Measurements from ENCODE around the gene SUSD3. TPM values are rescaled to one million over a fixed set of nuclear protein-coding genes. Genes with fewer than 3 reads are reported as not detected.
A peak's percentile ranks its signal among the peaks of the same experiment; 100 is the strongest.

Gene SUSD3
- total RNA-seq, 1 donor from 2014 or later = 0.60 TPM

GRCh38 chr9:93053781-93054331 is 4.6 kb upstream of the SUSD3 start:
- Histone ChIP-seq H3K4me3 (no peak overlapping the region), H3K36me3 (no peaks in the 10 kb centered on the region), H3K4me1 (peaks cover 24% of the 10 kb centered on the region), H3K9me3 (replicated peaks) (no peaks in the 10 kb centered on the region), H3K27ac (replicated peaks) (no peak overlapping the region), H3K27me3 (ENCODE audit: low read depth) (peaks cover 6% of the 10 kb centered on the region)
- TF ChIP-seq, protein P1, sequence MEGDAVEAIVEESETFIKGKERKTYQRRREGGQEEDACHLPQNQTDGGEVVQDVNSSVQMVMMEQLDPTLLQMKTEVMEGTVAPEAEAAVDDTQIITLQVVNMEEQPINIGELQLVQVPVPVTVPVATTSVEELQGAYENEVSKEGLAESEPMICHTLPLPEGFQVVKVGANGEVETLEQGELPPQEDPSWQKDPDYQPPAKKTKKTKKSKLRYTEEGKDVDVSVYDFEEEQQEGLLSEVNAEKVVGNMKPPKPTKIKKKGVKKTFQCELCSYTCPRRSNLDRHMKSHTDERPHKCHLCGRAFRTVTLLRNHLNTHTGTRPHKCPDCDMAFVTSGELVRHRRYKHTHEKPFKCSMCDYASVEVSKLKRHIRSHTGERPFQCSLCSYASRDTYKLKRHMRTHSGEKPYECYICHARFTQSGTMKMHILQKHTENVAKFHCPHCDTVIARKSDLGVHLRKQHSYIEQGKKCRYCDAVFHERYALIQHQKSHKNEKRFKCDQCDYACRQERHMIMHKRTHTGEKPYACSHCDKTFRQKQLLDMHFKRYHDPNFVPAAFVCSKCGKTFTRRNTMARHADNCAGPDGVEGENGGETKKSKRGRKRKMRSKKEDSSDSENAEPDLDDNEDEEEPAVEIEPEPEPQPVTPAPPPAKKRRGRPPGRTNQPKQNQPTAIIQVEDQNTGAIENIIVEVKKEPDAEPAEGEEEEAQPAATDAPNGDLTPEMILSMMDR (IDR thresholded peaks at IDR 0.05; ENCODE audit: borderline replicate concordance) = no peak
- DNase-seq = no peak
- intact Hi-C loops (cut with micrococcal nuclease) = no loop called here

DNA sequence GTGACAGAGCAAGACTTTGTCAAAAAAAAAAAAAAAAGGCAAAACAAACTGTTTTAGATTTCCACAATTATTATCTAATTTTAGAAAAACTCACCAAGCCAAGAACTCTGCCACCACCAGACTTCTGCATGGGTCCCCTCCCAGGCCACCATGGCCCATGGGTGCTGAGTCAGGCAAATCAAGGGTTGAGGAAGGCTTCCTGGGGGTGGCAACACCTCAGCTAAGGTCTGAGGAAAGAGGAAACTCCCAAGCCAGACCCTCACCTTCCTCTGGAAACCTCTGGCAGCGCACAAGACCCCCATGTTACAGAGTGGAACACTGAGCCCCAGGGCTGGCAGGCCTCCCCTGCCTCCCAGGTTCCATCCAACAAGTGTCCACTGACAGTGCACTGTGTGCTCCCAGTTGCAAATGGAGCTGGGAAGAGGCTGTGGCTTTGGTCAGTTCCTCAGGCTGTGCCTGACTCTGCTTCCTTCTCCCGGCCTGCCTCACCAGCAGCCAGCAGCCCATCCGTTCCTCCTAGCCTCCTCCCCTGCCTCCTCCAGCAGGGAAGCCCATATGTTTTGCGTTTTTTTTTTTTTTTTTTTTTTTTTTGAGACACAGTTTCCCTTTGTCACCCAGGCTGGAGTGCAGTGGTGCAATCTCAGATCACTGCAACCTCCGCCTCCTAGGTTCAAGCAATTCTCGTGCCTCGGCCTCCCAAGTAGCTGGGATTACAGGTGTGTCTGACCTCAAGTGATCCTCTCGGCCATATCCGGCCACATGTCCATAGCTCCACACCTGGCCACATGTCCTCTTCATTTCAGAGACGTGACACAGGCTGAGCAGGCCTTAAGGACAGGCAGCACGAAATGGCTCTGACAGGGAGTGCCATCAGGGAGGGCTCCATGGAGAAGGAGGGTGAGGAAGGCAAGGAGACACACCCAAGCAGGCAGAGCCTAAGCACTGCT is 3.5 kb upstream of the SUSD3 start:
- Histone ChIP-seq H3K27me3 (ENCODE audit: low read depth) (peaks cover 18% of the 10 kb centered on the region), H3K36me3 (no peaks in the 10 kb centered on the region), H3K4me1 (peaks cover 36% of the 10 kb centered on the region), H3K9me3 (replicated peaks) (no peaks in the 10 kb centered on the region), H3K4me3 (no peak overlapping the region), H3K27ac (replicated peaks) (no peak overlapping the region)
- DNase-seq = no peak
- TF ChIP-seq, protein P1 (IDR thresholded peaks at IDR 0.05; ENCODE audit: borderline replicate concordance) = no peak
- intact Hi-C loops (cut with micrococcal nuclease) = no loop called here

DNA sequence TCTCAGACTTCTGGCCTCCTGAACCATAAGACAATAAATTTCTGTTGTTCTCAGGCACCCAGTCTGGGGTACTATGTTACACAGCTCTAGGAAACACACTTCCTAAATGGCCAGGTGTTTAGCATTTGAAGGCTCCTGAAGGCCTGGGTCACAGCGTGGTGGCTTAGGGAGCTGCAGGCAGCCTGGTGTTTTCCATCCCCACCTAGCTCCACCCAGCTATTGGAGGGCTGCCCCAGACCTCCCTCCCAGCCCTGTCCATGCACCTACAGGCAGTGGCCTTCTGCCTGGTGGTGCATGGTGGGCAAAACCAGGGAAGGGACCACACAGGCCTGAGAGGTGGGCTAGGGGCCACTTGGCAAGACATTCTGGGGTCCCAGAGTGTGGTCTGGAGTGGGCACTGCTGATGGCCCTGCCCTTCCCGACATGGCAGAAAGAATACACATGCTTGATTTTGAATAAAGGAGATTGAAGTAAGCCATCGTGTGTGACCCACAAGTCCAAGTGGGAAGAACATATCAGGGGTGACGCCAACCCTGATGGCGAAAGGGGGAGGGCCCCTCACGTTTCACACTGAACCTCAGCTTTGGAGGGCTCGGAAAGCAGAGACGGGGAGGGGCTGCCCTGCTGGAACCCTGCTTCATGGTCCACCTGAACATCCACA is 1.3 kb upstream of the SUSD3 start:
- TF ChIP-seq, protein P1 (IDR thresholded peaks at IDR 0.05; ENCODE audit: borderline replicate concordance) = no peak
- DNase-seq = no peak
- Histone ChIP-seq H3K36me3 (no peaks in the 10 kb centered on the region), H3K4me3 (no peak overlapping the region), H3K27me3 (ENCODE audit: low read depth) (peaks cover 36% of the 10 kb centered on the region), H3K27ac (replicated peaks) (no peak overlapping the region), H3K9me3 (replicated peaks) (no peaks in the 10 kb centered on the region), H3K4me1 (peaks cover 29% of the 10 kb centered on the region)
- intact Hi-C loops (cut with micrococcal nuclease) = no loop called here

DNA sequence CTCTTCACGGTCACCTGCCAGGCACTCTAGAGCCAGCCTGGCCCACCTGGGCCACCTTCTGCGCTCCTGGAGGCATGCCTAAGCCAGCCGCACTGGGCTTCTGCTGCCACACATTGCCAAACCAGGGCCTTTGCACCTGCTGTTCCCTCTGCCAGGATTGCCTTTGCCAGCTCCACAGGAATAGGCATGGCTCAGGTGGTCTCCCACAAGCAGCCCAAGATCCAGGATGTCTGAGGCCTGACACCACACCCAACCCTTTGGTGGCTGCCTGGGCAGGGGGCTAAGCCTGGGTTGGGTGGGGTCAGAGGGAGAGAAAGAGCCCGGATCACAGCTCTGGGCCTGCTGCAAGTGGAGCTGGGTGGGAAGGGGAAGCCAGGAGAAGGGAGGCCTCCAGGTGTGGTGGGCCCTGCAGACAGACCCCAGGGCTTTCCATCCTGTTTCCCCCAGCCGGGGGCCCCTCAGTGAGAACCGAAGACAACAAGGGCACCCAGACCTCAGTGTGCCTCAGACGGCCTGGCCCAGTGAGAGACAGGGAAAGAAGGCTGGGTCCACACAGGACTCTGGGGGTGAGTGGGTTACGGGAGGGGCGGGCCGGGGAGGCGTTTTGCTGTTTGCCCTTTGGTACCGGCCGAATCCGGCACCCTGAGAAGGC is 672 bp upstream of the SUSD3 start:
- no peak for DNase-seq
- intact Hi-C loops (cut with micrococcal nuclease) = no loop called here
- H3K4me1 ChIP-seq = peaks cover 25% of the 10 kb centered on the region
- no peaks in the 10 kb centered on the region for H3K9me3 ChIP-seq (replicated peaks)
- H3K27me3 ChIP-seq (ENCODE audit: low read depth) = peaks cover 43% of the 10 kb centered on the region
- no peaks in the 10 kb centered on the region for H3K36me3 ChIP-seq
- TF ChIP-seq, protein P1 (IDR thresholded peaks at IDR 0.05; ENCODE audit: borderline replicate concordance) = no peak
- H3K4me3 ChIP-seq = peak overlapping the region; percentile 63
- H3K27ac ChIP-seq (replicated peaks) = no peak overlapping the region

DNA sequence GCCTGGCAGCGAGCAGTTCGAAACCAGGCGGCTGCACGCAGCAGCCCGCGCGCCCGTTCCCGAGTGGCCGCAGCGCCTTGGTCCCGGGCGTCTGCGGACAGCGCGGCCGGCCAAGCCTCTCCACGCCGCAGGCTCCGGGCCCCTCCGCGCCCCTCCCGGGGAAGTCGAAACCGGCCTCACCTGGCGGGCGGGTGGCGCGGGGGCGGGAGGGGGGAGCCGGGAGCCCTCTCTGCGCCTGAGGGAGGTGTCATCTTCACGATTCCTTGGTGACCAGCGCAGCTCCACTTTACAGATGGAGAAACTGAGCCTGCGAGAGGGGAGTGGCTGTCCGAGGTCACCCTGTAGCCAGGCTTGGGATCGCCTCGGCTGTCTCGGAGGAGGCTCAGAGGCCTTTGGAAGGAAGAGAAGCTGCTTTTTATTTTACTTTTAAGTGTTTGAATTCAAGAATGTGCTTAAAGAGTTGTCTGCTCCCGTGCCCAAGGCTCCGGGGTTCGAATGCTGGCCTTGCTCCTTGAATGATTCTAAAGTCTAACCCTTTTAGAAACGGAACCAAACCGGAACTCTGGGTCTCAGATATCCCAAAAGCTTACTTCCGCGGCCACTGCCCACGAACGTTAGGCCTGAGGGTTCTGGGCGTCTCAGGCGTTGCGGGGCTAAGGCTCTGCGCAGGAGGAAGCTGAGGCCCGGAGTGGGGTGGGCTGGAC is 662 bp downstream of the SUSD3 start:
- intact Hi-C loops (cut with micrococcal nuclease) = no loop called here
- TF ChIP-seq, protein P1 (IDR thresholded peaks at IDR 0.05; ENCODE audit: borderline replicate concordance) = no peak
- Histone ChIP-seq H3K27ac (replicated peaks) (no peak overlapping the region), H3K27me3 (ENCODE audit: low read depth) (peaks cover 45% of the 10 kb centered on the region), H3K4me3 (peak overlapping the region; percentile 63), H3K4me1 (peaks cover 25% of the 10 kb centered on the region), H3K9me3 (replicated peaks) (no peaks in the 10 kb centered on the region), H3K36me3 (no peaks in the 10 kb centered on the region)
- DNase-seq = no peak

All from left ventricle myocardium inferior (tissue), 1 donor.